AML-193 (cell line): Measurements from ENCODE around the gene TMC6.
"Not testable (repeated sequence)": the region's sequence is repeated elsewhere in the genome, so short reads cannot be mapped to it uniquely, and the experiment has no call there.

Experiments used
- DNase-seq, 2 experiments: peaks; one replicate each; lab custom pipeline; 2025; lab: John Stamatoyannopoulos, UW

The TMC6 gene

GRCh38 chr17:78159575-78160158, 31.1 kb upstream of the TMC6 start:
- peak; percentile 74 to 92 for DNase-seq

DNA sequence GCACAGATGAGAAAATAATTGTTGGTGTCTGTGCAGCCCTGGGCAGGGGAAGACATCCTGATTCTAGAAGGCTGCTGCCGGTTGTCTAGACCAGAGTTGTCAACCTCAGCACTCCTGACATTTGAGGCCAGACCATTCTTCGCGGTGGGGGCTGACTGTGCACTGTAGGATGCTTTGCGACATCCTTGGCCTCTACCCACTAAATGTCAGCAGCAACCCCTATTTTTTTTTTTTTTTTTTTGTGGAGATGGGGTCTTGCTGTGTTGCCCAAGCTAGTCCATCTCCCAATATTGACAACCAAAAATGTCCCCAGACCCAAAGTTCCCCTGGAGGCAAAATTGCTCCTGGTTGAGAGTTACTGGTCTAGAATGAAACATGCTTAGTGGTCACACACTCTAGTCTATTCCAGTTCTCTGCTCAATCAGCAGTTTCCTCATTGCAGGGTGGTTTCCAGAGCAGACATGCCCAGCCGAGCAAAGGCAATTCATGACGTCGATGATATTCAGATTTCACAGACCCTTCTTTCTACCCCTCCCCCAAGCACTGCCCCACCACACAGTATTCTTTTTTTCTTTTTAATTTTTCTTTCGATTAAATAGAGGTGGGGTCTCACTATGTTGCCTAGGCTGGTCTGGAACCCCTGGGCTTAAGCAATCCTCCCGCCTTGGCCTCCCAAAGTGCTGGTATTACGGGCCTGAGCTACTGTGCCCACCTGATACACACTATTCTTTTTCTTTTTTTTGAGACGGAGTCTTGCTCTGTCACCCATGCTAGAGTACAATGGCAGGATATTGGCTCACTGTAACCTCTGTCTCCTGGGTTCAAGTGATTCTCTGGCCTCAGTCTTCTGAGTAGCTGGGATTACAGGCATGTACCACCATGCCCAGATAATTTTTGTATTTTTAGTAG, 26.6 kb upstream of the TMC6 start:
- peak; percentile 67 to 73 for DNase-seq

- no peak for DNase-seq
Observed at GRCh38 chr17:78151514-78152008, 23.0 kb upstream of the TMC6 start.

GRCh38 chr17:78148286-78149016, 19.9 kb upstream of the TMC6 start:
- no peak for DNase-seq

GRCh38 chr17:78147315-78147998, 18.9 kb upstream of the TMC6 start:
- no peak for DNase-seq

GRCh38 chr17:78146881-78147280, 18.3 kb upstream of the TMC6 start:
- DNase-seq = no peak

DNA sequence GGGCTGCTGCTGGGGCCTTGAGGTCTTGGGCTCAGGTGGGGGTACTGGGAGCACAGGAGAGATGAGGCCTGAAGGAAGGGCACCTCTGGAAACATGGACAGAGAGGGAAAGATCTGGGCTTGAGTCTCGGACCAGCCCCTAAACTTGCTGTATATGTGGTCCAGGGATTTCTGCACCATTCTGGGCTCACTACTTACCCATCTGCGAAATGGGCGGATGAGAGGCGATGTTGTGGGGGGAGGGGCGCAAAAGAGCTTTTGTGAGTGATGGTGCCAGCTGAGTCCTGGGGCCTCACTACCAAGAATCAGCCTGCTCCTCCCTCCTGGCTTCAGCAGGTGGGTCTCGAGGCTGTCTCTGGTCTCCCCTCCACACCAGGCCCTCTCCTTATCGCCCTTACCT, 17.9 kb upstream of the TMC6 start:
- DNase-seq = no peak

GRCh38 chr17:78144736-78145641, 16.4 kb upstream of the TMC6 start:
- no peak for DNase-seq

DNA sequence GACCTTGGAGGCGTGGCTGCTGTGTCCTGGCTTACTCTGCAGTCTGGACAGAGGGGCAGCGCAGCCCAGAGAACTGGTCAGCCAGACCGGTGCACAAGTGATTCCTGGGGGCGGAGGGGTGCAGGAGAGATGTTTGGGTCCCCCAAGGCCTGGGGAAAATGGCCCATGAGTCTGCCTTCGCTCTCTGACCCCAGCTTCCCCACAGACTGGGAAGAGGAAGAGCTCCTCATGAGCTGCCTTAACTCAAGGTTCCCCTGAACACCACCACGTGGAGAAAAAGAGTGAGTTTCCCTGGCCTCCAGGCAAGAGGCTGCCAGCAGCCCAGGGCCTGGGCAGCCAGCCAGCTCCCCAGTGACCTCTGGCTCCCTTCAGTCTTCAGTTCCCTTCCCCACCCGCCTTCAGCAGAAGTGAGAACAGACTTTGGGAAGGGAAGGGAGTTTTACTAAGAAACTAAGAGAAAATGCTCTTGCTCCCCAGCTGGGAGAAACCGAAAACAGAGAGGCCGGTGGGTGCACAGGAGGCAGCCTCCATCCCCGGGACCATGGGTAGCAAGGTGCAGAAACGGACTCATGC, 15.7 kb upstream of the TMC6 start:
- peak; percentile 98 to 99 for DNase-seq

DNA sequence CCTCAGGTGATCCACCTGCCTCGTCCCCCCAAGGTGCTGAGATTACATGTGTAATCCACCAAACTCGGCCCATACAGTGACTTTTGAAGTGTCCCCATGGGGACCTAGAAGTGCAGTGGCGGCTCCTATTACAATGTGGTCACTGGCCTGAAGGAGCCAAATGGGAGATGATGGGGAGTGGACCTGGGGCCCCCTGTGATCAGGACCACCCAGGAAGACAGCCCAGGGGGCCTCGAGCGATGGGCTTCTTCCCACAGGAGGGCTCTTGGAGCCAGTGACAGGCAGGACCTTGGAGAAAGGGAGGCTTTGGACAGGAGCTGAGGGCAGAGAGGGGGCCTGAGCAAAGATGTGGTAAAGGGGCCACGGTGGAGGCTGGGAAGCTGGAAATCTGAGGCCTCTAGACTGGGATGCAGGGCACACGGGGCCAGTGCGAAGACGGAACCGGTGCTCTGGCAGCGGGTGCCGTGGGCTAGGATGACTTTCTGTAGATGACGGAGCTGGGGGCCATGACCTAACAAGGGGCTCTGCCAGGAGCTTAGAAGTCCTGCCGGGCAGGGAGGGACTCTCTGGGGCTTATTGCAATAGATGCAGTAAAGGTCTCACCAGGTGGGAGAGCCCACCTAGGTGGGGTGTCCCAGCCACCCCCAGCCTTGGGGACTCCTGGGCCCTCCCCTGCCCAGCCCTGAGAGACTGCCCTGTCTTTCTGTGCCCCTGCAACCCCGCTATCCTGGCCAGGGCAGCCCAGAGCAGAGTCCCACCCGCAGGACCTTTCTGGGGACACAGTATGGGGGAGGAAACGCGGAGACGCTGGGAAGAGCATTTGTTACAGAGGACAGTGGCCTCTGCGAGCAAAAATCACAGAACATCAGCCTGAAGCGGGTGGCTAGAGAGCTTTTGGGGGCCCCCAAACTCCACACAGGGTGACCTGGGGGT, 14.9 kb upstream of the TMC6 start:
- DNase-seq = no peak

- no peak for DNase-seq
Observed at GRCh38 chr17:78142119-78142861, 13.7 kb upstream of the TMC6 start.

DNA sequence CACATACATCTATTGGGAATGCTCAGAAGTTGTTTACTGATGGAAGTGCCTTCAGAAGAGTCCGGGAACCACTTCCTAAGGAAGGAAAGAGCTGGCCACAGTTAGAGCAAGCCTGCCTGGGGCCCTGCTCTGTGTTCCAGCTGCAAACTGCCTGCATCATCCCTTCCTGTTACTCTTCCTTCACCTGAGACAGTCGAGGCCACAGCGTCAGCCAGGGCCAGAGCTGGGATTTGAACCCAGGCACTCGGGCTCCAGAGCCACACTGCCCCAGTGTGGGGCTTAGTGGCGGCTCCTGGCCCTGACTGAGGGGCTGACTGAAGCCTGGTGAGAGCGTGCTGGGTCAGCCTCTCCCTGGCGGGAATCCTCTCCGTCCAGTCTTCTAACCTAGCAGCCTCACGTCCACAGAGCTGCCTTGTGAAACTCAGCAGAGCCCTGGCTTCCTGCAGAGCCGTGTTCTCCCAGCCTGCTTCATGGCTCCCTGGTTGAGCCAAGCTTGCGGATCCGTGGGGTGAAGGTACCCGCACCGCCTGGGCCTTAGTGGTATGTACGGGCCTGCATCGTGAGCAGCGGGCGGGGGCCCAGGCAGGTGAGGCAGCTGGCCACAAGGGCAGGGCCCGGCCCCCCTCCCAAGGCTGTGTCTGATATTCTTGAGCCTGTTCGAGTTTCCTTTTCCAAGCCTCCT, 13.0 kb upstream of the TMC6 start:
- no peak for DNase-seq

GRCh38 chr17:78140169-78141051, 11.9 kb upstream of the TMC6 start:
- peak; percentile 65 to 77 for DNase-seq

- DNase-seq = not testable (repeated sequence)
Observed at GRCh38 chr17:78139861-78140168, 11.3 kb upstream of the TMC6 start.

DNA sequence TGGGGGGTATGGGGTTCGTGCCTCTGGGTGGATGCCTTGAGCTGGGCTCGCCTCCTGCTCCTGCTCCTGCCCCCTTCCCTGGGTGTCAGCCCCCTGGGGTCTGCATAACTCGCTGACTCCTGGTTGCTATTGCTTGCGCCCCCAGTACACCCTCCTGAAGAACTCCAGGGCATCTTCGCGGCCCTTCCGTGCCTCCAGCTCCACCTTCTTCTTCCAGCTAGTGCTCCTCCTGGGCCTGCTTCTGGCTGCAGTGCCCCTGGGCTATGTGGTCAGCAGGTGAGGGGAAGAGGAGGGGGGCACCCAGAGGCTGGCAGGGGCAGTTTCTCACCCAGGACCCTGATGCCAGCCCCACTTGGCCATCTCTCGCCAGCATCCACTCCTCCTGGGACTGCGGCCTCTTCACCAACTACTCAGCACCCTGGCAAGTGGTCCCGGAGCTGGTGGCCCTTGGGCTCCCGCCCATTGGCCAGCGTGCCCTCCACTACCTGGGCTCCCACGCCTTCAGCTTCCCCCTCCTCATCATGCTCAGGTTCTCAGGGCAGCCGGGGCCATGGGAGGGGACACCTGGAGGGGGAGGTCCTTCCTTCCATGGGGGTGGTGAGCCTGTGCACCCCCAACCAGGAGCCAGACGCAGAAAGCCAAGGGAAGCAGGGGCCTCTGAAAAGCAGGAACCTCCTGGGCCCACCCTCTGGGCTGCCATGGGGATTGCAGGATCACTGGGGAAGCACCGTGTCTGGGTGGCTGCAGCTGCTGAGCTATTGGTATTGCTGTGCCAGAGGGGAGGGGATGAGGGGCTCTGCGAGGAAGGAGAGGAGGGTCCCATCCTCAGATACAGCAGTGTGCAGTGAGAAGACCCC, 9.9 kb upstream of the TMC6 start:
- DNase-seq = no peak
